Mammary epithelial cell (primary cell): ENCODE measurements around the gene FAM241B.

Experiments
- CTCF ChIP-seq, 2 donors: IDR thresholded peaks in 1 of 2; conservative IDR thresholded peaks in 1 of 2; 2 replicates each; pipeline ENCODE4 v1.5.1; 2011 to 2012; ENCODE audit warnings: inconsistent platforms in 2 of 2, low read length in 2 of 2, mild to moderate bottlenecking in 2 of 2, control low read depth in 1 of 2, low read depth in 1 of 2; ENCODE audit not compliant: insufficient read depth in 1 of 2; ENCODE audit errors: extremely low read depth in 1 of 2
- EZH2 ChIP-seq: IDR thresholded peaks from 2 replicates; pipeline ENCODE4 v1.6.1; 2012; ENCODE audit warnings: low read length, inconsistent platforms, borderline replicate concordance

GRCh38 chr10:69676301-69676700 is 46.3 kb downstream of the FAM241B start:
- TF ChIP-seq CTCF (conservative IDR thresholded peaks at IDR 0.05 in 1 of 2, IDR thresholded peaks at IDR 0.05 in 1 of 2; ENCODE audit: extremely low read depth in 1 of 2, insufficient read depth in 1 of 2, low read depth in 1 of 2, low read length in 2 of 2): no peak
- TF ChIP-seq EZH2: no peak
